Ishikawa (cell line): Measurements from ENCODE around the gene HSP90AB1.
A peak's percentile ranks its signal among the peaks of the same experiment; 100 is the strongest.

Experiments used
- CEBPB ChIP-seq: IDR thresholded peaks from 2 replicates; pipeline ENCODE4 v1.6.1; 2012
- CREB1 ChIP-seq: IDR thresholded peaks from 2 replicates; pipeline ENCODE4 v1.6.1; 2012; ENCODE audit warnings: low read depth
- EGR1 ChIP-seq: IDR thresholded peaks from 2 replicates; pipeline ENCODE4 v1.6.1; 2012
- EP300 ChIP-seq: IDR thresholded peaks from 2 replicates; pipeline ENCODE4 v1.6.1; 2012; ENCODE audit warnings: borderline replicate concordance
- FOXM1 ChIP-seq: IDR thresholded peaks from 2 replicates; pipeline ENCODE4 v1.6.1; 2012; ENCODE audit warnings: low read depth, borderline replicate concordance
- NFIC ChIP-seq: IDR thresholded peaks from 2 replicates; pipeline ENCODE4 v1.6.1; 2012
- RAD21 ChIP-seq: IDR thresholded peaks from 2 replicates; pipeline ENCODE4 v1.6.1; 2012; ENCODE audit warnings: low read depth
- TAF1 ChIP-seq: IDR thresholded peaks from 2 replicates; pipeline ENCODE4 v1.6.1; 2012; ENCODE audit warnings: low read depth, mild to moderate bottlenecking
- TCF12 ChIP-seq: IDR thresholded peaks from 2 replicates; pipeline ENCODE4 v1.6.1; 2012; ENCODE audit warnings: low read depth
- TEAD4 ChIP-seq: IDR thresholded peaks from 2 replicates; pipeline ENCODE4 v1.6.1; 2012
- YY1 ChIP-seq: IDR thresholded peaks from 2 replicates; pipeline ENCODE4 v1.6.1; 2012; ENCODE audit warnings: low read depth
- ZBTB7A ChIP-seq: IDR thresholded peaks from 2 replicates; pipeline ENCODE4 v1.6.1; 2012; ENCODE audit warnings: low read depth
- TF ChIP-seq, protein P1 (sequence below): IDR thresholded peaks from 2 replicates; pipeline ENCODE4 v1.6.1; 2012
- TF ChIP-seq, protein P2 (sequence below): IDR thresholded peaks from 2 replicates; pipeline ENCODE4 v1.6.1; 2012
- TF ChIP-seq, protein P3 (sequence below): IDR thresholded peaks from 2 replicates; pipeline ENCODE4 v1.6.1; 2012; ENCODE audit warnings: low read depth, mild to moderate bottlenecking

Gene HSP90AB1

DNA sequence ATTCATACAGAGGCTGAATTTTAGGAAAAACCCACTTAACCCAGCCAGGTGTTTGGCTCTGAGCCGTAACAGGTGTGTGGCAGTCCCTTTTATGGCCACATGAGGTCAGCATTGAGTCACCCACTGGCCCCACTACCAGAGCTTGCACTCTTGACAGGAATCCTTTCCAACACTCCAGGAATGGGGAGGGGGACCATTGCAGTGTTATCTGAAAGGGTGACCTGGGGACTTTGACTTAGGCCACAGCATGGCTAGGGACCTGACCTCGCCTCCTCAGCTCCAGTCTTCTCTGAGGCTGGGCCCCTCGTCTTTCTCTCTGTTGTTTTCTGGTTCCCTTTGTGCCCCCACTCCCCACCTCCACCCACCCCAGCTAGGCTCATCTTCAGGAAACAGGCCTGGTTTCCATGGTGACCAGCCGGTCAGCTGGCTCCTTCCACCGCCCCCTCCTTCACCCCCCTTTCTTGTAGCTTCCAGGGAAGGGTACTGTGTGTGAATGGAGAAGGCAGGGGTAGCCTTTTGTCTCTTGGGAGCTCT, 21.3 kb downstream of the HSP90AB1 start:
- TF ChIP-seq YY1 (no peak), CREB1 (no peak), FOXM1 (no peak), NFIC (peak; percentile 51; the same call in 1 of the 2 replicates), TAF1 (no peak), TEAD4 (no peak), EP300 (no peak), CEBPB (no peak), TCF12 (0 out of 2 replicates have a peak, but pooled peaks have one; percentile 26), EGR1 (no peak), RAD21 (peak; percentile 93), ZBTB7A (no peak)
- TF ChIP-seq, protein P1, sequence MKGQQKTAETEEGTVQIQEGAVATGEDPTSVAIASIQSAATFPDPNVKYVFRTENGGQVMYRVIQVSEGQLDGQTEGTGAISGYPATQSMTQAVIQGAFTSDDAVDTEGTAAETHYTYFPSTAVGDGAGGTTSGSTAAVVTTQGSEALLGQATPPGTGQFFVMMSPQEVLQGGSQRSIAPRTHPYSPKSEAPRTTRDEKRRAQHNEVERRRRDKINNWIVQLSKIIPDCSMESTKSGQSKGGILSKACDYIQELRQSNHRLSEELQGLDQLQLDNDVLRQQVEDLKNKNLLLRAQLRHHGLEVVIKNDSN, result no peak
- TF ChIP-seq, protein P2, sequence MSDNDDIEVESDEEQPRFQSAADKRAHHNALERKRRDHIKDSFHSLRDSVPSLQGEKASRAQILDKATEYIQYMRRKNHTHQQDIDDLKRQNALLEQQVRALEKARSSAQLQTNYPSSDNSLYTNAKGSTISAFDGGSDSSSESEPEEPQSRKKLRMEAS, result no peak
- TF ChIP-seq, protein P3, sequence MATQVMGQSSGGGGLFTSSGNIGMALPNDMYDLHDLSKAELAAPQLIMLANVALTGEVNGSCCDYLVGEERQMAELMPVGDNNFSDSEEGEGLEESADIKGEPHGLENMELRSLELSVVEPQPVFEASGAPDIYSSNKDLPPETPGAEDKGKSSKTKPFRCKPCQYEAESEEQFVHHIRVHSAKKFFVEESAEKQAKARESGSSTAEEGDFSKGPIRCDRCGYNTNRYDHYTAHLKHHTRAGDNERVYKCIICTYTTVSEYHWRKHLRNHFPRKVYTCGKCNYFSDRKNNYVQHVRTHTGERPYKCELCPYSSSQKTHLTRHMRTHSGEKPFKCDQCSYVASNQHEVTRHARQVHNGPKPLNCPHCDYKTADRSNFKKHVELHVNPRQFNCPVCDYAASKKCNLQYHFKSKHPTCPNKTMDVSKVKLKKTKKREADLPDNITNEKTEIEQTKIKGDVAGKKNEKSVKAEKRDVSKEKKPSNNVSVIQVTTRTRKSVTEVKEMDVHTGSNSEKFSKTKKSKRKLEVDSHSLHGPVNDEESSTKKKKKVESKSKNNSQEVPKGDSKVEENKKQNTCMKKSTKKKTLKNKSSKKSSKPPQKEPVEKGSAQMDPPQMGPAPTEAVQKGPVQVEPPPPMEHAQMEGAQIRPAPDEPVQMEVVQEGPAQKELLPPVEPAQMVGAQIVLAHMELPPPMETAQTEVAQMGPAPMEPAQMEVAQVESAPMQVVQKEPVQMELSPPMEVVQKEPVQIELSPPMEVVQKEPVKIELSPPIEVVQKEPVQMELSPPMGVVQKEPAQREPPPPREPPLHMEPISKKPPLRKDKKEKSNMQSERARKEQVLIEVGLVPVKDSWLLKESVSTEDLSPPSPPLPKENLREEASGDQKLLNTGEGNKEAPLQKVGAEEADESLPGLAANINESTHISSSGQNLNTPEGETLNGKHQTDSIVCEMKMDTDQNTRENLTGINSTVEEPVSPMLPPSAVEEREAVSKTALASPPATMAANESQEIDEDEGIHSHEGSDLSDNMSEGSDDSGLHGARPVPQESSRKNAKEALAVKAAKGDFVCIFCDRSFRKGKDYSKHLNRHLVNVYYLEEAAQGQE, result no peak

DNA sequence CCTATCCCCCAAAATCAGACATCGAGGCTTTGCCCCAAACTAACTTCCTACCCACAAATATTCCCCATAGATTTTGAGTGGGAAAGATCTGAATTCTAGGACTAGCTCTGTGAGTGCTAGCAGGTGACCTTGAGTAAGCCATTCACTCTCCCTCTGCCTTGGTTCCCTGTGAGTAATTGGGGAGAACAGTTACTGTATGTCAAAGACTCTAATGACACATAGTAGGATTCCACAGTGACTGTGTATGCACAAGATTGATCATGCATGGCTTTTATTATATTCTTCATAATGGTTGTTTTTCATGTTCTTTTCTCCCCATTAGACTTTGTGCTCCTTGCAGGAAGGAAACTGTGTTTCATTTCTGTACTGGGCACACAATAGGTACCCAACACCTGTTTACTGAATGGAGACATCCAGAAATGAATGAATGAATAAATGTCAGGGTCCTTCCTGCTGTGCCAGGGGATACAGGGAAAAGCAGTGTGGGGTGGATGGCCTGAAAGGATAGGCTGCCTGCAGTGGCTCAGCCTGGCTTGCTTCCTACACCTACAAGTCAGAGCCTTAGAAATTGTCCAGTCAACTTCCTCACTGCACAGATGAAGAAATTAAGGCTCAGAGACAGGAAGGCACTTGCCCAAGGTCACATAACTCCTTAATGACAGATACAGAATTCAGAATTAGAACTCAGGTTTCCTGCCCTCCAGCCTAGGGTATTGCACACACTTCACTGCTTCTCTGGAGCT, 22.4 kb downstream of the HSP90AB1 start:
- TF ChIP-seq YY1 (no peak), TCF12 (no peak), NFIC (no peak), ZBTB7A (no peak), TEAD4 (no peak), EP300 (no peak), EGR1 (no peak), TAF1 (no peak), RAD21 (no peak), CREB1 (no peak)
- TF ChIP-seq, protein P2, result no peak
- TF ChIP-seq, protein P3, result no peak
- TF ChIP-seq, protein P1, result no peak

DNA sequence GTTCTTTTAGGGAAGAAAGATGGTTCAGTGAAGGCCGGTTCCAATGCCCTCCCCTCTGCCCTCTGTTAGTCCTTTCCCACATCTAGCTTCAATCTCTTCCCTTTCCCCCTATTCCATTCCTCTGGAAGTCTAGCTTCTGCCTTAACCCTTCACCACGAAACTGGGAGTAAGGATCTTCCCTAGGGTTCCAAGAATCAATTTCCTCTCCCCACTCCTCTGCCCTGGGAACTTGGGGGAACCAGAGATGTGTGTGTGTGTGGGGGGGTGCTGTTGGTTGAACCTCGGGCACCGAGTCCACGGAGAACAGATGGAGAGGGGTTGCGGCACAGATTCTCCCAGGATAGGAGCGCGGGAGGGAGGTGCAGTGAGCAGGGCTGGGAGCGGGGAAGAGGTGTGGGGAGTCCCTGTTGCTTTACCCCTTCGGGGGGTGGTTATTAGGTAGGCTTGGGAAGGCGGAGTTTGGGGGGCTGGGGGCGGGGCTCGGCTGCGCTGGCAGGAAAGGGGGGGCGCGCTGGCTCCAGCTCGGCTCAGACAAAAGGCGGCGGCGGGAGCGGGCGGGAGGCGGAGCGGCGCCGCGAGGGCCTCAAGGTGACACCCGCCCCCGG, 23.1 kb downstream of the HSP90AB1 start, which contains the start of gene TMEM151B:
Gene TMEM151B (plus strand): TSS at position 530 of the 605 bp plus-strand sequence. CDS start 293 bp downstream, outside the sequence.
- TF ChIP-seq EGR1 (no peak), ZBTB7A (no peak), TCF12 (no peak), YY1 (no peak), CREB1 (no peak), TAF1 (no peak), FOXM1 (no peak), TEAD4 (no peak), EP300 (no peak), NFIC (no peak)
- TF ChIP-seq, protein P1, result no peak
- TF ChIP-seq, protein P3, result no peak
- TF ChIP-seq, protein P2, result no peak
